ENCODE measurements around the gene NLRP10.

Gene NLRP10

GRCh38 chr11:7982582-7983119 lies 17.4 kb upstream of the NLRP10 start:
- Mint-ChIP-seq H3K27ac (no peak overlapping the region), H3K4me1 (peaks cover 6% of the 10 kb centered on the region), H3K36me3 (ENCODE audit: low read depth) (no peaks in the 10 kb centered on the region), H3K27me3 (ENCODE audit: low read depth) (no peaks in the 10 kb centered on the region), H3K9me3 (no peaks in the 10 kb centered on the region), H3K4me3 (no peak overlapping the region)
- TF ChIP-seq CTCF (IDR thresholded peaks at IDR 0.05; ENCODE audit: unreplicated experiment in 3 of 3): no peak

- Mint-ChIP-seq H3K27me3 (ENCODE audit: low read depth) (no peaks in the 10 kb centered on the region), H3K9me3 (no peaks in the 10 kb centered on the region), H3K4me3 (no peak overlapping the region), H3K36me3 (ENCODE audit: low read depth) (no peaks in the 10 kb centered on the region), H3K4me1 (peaks cover 2% of the 10 kb centered on the region), H3K27ac (no peak overlapping the region)
- no peak for TF ChIP-seq CTCF (IDR thresholded peaks at IDR 0.05; ENCODE audit: unreplicated experiment in 3 of 3)
Measured at GRCh38 chr11:7981619-7982157, 16.4 kb upstream of the NLRP10 start.

- no peaks in the 10 kb centered on the region for H3K9me3 Mint-ChIP-seq
Measured at GRCh38 chr11:7977232-7977917, 12.1 kb upstream of the NLRP10 start.

GRCh38 chr11:7974668-7975067 lies 9.4 kb upstream of the NLRP10 start:
- no peak overlapping the region for H3K27ac Mint-ChIP-seq
- H3K36me3 Mint-ChIP-seq (ENCODE audit: low read depth): no peaks in the 10 kb centered on the region
- no peaks in the 10 kb centered on the region for H3K9me3 Mint-ChIP-seq
- H3K4me3 Mint-ChIP-seq: no peak overlapping the region
- H3K27me3 Mint-ChIP-seq (ENCODE audit: low read depth): no peaks in the 10 kb centered on the region
- H3K4me1 Mint-ChIP-seq: no peaks in the 10 kb centered on the region
- TF ChIP-seq CTCF (IDR thresholded peaks at IDR 0.05; ENCODE audit: unreplicated experiment in 3 of 3): no peak

More at GRCh38 chr11:7977232-7977917, 12.1 kb upstream of the NLRP10 start:
- Mint-ChIP-seq H3K36me3 (ENCODE audit: low read depth) (no peaks in the 10 kb centered on the region), H3K27ac (no peak overlapping the region), H3K4me3 (no peak overlapping the region), H3K4me1 (no peaks in the 10 kb centered on the region), H3K27me3 (ENCODE audit: low read depth) (no peaks in the 10 kb centered on the region)
- no peak for TF ChIP-seq CTCF (IDR thresholded peaks at IDR 0.05; ENCODE audit: unreplicated experiment in 3 of 3)

- Mint-ChIP-seq H3K27ac (no peak overlapping the region), H3K9me3 (no peaks in the 10 kb centered on the region), H3K27me3 (ENCODE audit: low read depth) (no peaks in the 10 kb centered on the region), H3K4me1 (no peaks in the 10 kb centered on the region), H3K36me3 (ENCODE audit: low read depth) (no peaks in the 10 kb centered on the region), H3K4me3 (no peak overlapping the region)
- TF ChIP-seq CTCF (IDR thresholded peaks at IDR 0.05; ENCODE audit: unreplicated experiment in 3 of 3): no peak
Measured at GRCh38 chr11:7973011-7973410, 7.8 kb upstream of the NLRP10 start.

- Mint-ChIP-seq H3K27ac (no peak overlapping the region), H3K4me1 (no peaks in the 10 kb centered on the region), H3K36me3 (ENCODE audit: low read depth) (no peaks in the 10 kb centered on the region)
Measured at GRCh38 chr11:7971846-7972245, 6.6 kb upstream of the NLRP10 start.

More at GRCh38 chr11:7971846-7972245, 6.6 kb upstream of the NLRP10 start:
- H3K27me3 Mint-ChIP-seq (ENCODE audit: low read depth): no peaks in the 10 kb centered on the region
- H3K4me3 Mint-ChIP-seq: no peak overlapping the region
- H3K9me3 Mint-ChIP-seq: no peaks in the 10 kb centered on the region
- TF ChIP-seq CTCF (IDR thresholded peaks at IDR 0.05; ENCODE audit: unreplicated experiment in 3 of 3): no peak

All from nephron (organoid).